ENCODE results near the gene SLC30A2.

GRCh38 chr1:26069941-26070295, 24.0 kb upstream of the SLC30A2 start:
- no peak for TF ChIP-seq CTCF (IDR thresholded peaks at IDR 0.05; ENCODE audit: poor library complexity, severe bottlenecking)
- TF ChIP-seq SMC3 (conservative IDR thresholded peaks at IDR 0.05; ENCODE audit: poor library complexity) = no peak
- TF ChIP-seq TAF1 (IDR thresholded peaks at IDR 0.05; ENCODE audit: low read depth) = no peak
- no peak for TF ChIP-seq RAD21 (conservative IDR thresholded peaks at IDR 0.05)
- TF ChIP-seq POLR2AphosphoS5 (IDR thresholded peaks at IDR 0.05) = no peak
